HG03457 (cell line): ENCODE results near the gene ELOB.

Experiments
- ATAC-seq: cut with Tn5 transposase; IDR thresholded peaks from one replicate; pipeline ENCODE4 v1.9.1; 2021; ENCODE audit warnings: moderate number of reproducible peaks; ENCODE audit not compliant: unreplicated experiment

The ELOB gene

GRCh38 chr16:2811703-2812471, 34.8 kb upstream of the ELOB start:
- no peak for ATAC-seq

DNA sequence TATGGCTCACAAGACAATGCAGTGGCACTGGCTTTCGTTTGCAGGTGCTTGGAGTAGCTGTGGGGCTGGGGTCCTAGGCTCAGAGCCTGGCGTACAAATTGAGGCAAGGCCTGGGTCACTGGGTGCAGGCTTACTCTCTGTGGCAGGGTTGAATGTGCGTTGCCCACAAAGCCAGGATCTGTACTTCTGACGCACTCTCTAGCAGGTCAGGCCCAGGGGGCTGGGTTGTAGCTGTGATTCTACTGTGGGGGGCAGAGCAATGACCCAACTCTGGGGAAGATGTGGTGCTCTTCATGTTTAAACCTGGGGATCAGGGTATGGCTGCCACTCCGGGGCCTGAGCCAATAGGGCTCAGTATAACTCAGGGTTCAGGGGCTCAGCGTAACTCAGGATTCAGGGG, 33.6 kb upstream of the ELOB start:
- no peak for ATAC-seq

GRCh38 chr16:2809149-2809760, 32.2 kb upstream of the ELOB start:
- no peak for ATAC-seq

DNA sequence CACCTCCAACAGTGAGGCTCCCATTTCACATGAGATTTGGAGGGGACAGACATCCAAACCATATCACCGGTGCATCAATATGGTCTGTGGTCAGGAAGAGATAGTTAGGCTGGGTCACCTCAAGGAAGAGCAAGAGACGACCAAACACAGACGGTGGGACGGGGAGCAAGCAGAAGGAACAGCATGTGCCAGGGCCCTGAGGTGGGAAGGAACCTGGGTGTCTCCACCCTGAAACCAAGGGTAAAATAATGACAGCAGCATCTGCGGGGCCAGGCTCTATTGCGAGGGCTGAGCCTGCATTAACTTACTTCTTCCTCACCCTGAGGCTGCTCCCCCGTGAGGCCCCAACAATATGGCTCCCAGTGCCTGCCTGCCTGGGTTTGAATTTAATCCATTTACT, 31.1 kb upstream of the ELOB start:
- ATAC-seq, result no peak

DNA sequence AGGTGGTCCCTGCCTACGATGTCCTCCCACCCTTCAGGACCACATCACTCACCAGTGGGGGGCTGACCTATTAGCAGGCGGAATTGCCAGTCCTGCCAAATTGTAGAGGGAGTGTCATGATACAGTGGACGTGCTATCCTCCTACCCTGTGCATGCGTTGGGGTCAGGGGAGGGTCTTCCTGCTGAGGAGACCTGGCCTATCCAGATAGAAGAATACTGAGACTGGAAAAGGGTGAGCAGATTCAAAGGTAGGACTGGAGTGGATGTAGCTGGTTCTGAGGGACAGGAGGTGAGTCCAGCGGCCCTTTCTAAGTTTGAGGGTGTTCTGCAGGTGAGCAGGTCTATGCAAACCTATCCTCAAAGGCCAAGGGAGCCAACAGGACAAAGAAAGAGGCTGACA, 29.2 kb upstream of the ELOB start:
- ATAC-seq, result no peak

GRCh38 chr16:2804728-2805127, 27.6 kb upstream of the ELOB start:
- ATAC-seq, result no peak

- no peak for ATAC-seq
Observed at GRCh38 chr16:2803545-2804195, 26.6 kb upstream of the ELOB start.

DNA sequence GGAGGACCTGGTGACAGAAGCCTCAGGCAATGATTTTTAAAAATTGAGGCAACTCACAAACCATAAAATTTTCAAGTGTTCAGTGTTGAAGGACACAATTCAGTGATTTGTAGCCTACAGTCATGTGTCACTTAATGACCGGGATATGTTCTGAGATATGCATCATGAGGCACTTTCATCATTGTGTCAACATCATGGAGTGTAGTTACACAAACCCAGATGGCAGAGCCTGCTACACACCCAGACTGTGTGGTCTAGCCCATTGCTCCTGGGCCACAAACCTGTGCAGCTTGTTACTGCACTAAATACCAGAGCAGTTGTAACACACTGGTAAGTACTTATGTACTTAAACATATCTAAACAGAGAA, 22.8 kb upstream of the ELOB start:
- no peak for ATAC-seq

DNA sequence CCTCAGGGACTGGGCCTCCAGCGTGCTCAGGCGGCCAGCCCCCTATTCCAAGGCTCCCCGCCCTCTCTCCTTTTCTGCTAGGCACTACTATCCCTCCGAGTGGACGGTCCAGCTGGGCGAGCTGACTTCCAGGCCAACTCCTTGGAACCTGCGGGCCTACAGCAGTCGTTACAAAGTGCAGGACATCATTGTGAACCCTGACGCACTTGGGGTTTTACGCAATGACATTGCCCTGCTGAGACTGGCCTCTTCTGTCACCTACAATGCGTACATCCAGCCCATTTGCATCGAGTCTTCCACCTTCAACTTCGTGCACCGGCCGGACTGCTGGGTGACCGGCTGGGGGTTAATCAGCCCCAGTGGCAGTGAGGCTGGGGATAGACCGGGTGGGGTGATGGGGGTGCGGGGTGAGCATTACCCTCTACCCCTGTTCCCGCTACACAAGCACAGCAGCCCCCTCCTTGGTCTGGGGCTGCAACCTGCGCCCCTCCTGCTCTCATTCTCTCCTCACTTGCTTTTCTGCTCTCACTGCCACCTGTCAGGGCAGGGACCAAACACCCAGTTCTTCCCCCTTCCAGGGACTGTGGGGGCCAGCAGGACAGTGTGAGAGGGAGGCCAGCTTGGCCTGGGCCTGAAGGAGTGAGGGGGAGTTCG, 22.3 kb upstream of the ELOB start:
- ATAC-seq, result no peak

DNA sequence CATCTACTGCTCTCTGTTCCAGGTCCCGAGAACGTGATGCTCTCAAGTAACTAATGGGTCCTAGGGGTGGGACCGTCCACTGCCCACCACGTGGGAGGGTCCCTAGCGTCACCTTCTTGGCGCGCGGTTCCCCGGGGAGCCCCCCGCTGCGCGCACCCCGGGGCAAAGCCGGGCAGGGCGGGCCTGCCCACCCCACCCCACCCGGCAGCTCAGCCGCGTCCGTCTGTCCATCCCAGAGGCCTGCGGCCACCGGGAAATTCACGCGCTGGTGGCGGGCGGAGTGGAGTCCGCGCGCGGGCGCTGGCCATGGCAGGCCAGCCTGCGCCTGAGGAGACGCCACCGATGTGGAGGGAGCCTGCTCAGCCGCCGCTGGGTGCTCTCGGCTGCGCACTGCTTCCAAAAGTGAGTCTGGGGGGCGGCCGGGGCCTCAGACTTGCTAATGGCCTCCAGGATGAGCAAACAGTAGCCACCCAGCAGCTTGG, 21.7 kb upstream of the ELOB start:
- no peak for ATAC-seq

GRCh38 chr16:2795395-2796143, 18.5 kb upstream of the ELOB start:
- ATAC-seq, result no peak

GRCh38 chr16:2792940-2793339, 15.9 kb upstream of the ELOB start:
- ATAC-seq, result no peak

- ATAC-seq, result no peak
Observed at GRCh38 chr16:2791174-2791573, 14.1 kb upstream of the ELOB start.

DNA sequence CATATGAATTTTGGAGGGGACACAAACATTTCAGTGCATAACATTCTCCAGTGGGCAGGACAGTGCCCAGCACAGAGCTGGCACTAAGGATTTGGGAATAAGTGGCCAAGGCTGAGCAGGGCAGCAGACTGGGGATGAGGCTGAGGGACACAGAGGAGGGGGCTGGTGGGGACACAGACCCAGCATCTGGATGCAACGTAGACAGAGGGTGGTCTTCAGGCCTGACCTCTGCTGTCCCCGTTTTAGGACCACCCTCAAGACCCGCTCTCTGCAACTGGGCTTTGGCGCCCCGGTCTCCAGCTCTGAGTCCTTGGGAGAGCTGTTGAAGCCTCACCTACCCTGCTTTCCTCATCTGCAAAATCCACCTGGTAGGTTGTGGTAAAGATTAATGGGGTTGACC, 13.6 kb upstream of the ELOB start:
- no peak for ATAC-seq

- no peak for ATAC-seq
Observed at GRCh38 chr16:2787961-2788360, 10.9 kb upstream of the ELOB start.

- ATAC-seq, result no peak
Observed at GRCh38 chr16:2787406-2787805, 10.3 kb upstream of the ELOB start, which contains the start of gene PRSS33. Gene PRSS33, minus strand, starts transcription at chr16:2787560. Its CDS starts 1,013 bp downstream, at chr16:2786547.

GRCh38 chr16:2786826-2787151, 9.7 kb upstream of the ELOB start:
- ATAC-seq, result no peak

GRCh38 chr16:2786061-2786825, 9.2 kb upstream of the ELOB start:
- no peak for ATAC-seq

- ATAC-seq, result no peak
Observed at GRCh38 chr16:2785101-2785991, 8.3 kb upstream of the ELOB start.
